Hepatocyte (in vitro differentiated cells): Measurements from ENCODE around the gene IL15. TPM values are rescaled to one million over a fixed set of nuclear protein-coding genes. Genes with fewer than 3 reads are reported as not detected.

Source experiments
- DNase-seq: peaks from one replicate; pipeline ENCODE4 v3.0.0-alpha.2; 2016; ENCODE audit warnings: low spot score
- H2AFZ ChIP-seq: fragments of 200-600 bp; sonication (generic); 2 replicates; pipeline ENCODE4 v1.6.0; 2016; ENCODE audit warnings: antibody characterized with exemption, mild to moderate bottlenecking
- H3K27ac ChIP-seq: fragments of 200-600 bp; sonication (generic); 2 replicates; pipeline ENCODE4 v1.5.1; 2016; ENCODE audit warnings: mild to moderate bottlenecking
- H3K27me3 ChIP-seq: fragments of 200-600 bp; sonication (generic); 2 replicates; pipeline ENCODE4 v1.6.1; 2016
- H3K36me3 ChIP-seq: fragments of 200-600 bp; sonication (generic); replicated peaks from 2 replicates; pipeline ENCODE4 v1.5.1; 2016; ENCODE audit warnings: low read depth; ENCODE audit not compliant: insufficient read depth
- H3K4me1 ChIP-seq: fragments of 200-600 bp; sonication (generic); 2 replicates; pipeline ENCODE4 v1.5.1; 2016; ENCODE audit warnings: mild to moderate bottlenecking, moderate library complexity; ENCODE audit not compliant: insufficient read depth
- H3K4me2 ChIP-seq: fragments of 200-600 bp; sonication (generic); 2 replicates; pipeline ENCODE4 v1.6.0; 2016
- H3K4me3 ChIP-seq: fragments of 200-600 bp; sonication (generic); 2 replicates; pipeline ENCODE4 v1.5.1; 2016; ENCODE audit warnings: mild to moderate bottlenecking
- H3K79me2 ChIP-seq: fragments of 200-600 bp; sonication (generic); 2 replicates; pipeline ENCODE4 v1.6.0; 2017; ENCODE audit warnings: mild to moderate bottlenecking
- H3K9me2 ChIP-seq: fragments of 200-600 bp; sonication (generic); replicated peaks from 2 replicates; pipeline ENCODE4 v1.6.0; 2017; ENCODE audit warnings: mild to moderate bottlenecking; ENCODE audit not compliant: insufficient read depth
- H3K9me3 ChIP-seq: fragments of 200-600 bp; sonication (generic); 2 replicates; pipeline ENCODE4 v1.5.1; 2016; ENCODE audit warnings: low read depth, mild to moderate bottlenecking
- H4K20me1 ChIP-seq: fragments of 200-600 bp; sonication (generic); 2 replicates; pipeline ENCODE4 v1.6.0; 2016; ENCODE audit warnings: mild to moderate bottlenecking; ENCODE audit not compliant: insufficient read depth, poor library complexity, severe bottlenecking
- EZH2 ChIP-seq: fragments of 200-600 bp; sonication (generic); IDR thresholded peaks from 2 replicates; pipeline ENCODE4 v1.6.1; 2016; ENCODE audit warnings: antibody characterized with exemption, mild to moderate bottlenecking, borderline replicate concordance
- EZH2phosphoT487 ChIP-seq: fragments of 200-600 bp; sonication (generic); IDR thresholded peaks from one replicate; pipeline ENCODE4 v1.6.1; 2018; ENCODE audit warnings: antibody characterized with exemption, mild to moderate bottlenecking, low read depth, moderate library complexity; ENCODE audit not compliant: unreplicated experiment, severe bottlenecking
- WGBS: methylation state at CpG from one replicate; pipeline ENCODE4 v1.1.6; 2016; ENCODE audit warnings: low lambda C conversion rate; ENCODE audit errors: missing lambda C conversion rate; 5-methylcytosine and 5-hydroxymethylcytosine counted together
- polyA plus RNA-seq: library from polyadenylated mRNA; unstranded; fragments of >200 nt; fragmentation: Nextera tagmentation; extraction: Ambion mirVana; gene quantifications from 2 replicates; pipeline ENCODE4 v1.2.1, GENCODE V29; 2016
- total RNA-seq: library from RNA; depleted of rRNA; stranded (reverse); fragments of >200 nt; gene quantifications from 2 replicates; pipeline ENCODE4 v1.2.3, GENCODE V29; 2014
- TF ChIP-seq, protein P1 (sequence below): fragments of 200-600 bp; sonication (generic); IDR thresholded peaks from 2 replicates; pipeline ENCODE4 v1.5.1; 2016; ENCODE audit warnings: antibody characterized with exemption, mild to moderate bottlenecking; ENCODE audit not compliant: poor library complexity

IL15 gene, protein sequence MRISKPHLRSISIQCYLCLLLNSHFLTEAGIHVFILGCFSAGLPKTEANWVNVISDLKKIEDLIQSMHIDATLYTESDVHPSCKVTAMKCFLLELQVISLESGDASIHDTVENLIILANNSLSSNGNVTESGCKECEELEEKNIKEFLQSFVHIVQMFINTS
- total RNA-seq (2.8 and 5.0 TPM in 2 replicates), polyA plus RNA-seq (0.83 and 3.2 TPM in 2 replicates)

DNA sequence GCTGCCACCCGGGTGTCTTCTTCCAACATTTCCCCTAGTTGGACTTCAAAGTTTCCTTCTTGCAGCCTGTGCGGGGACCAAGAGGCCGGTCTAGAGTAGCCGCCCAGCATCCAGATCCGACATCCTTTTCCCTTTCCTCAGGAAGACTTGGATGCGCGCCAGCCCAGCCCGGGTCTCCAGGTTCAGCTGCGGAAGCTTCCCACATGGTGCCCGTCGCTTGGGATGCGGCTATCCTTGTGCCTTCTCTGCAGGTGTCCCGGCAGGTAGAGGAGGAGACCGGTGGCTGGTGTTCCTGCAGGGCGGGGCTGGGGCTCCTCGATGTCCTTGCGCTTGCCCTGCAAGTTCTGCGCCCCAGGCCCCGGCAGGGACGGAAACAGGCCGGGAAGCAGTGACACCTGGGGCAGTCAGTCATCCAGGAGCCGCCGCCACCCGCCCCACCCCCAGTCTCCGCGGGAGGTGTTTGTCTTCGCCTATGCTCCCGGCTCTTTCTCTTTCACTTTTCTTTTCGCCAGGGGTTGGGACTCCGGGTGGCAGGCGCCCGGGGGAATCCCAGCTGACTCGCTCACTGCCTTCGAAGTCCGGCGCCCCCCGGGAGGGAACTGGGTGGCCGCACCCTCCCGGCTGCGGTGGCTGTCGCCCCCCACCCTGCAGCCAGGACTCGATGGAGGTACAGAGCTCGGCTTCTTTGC, at the start of gene IL15:
IL15 (plus strand) TSS at position 502 of the 689 bp plus-strand sequence. CDS start 82,882 bp downstream, outside the sequence.
- H3K36me3 ChIP-seq: no peaks in the 10 kb centered on the region

DNA sequence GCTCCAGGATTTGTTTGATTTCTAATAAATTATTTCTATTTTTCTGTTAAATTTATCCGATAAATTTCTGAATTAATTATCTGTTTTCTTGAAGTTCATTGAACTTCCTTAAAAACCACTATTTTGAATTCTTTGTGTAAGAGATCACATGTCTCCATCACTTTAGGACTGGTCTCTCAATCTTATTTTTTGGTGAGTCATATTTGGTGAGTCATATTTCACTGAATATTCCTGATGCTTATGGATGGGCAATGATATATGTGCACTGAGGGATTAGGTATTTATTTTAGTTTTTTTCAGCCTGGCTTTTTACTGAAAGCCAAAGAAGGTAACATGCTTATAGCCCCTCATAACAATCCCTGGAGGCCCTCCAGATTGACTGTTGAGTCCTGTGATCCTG, 48.5 kb upstream of the IL15 start:
- Histone ChIP-seq H2AFZ (no peak overlapping the region), H3K27ac (no peak overlapping the region), H3K36me3 (no peaks in the 10 kb centered on the region), H3K9me2 (no peaks in the 10 kb centered on the region), H3K27me3 (no peaks in the 10 kb centered on the region), H3K79me2 (no peaks in the 10 kb centered on the region), H3K4me3 (no peak overlapping the region), H4K20me1 (no peaks in the 10 kb centered on the region), H3K4me1 (no peaks in the 10 kb centered on the region), H3K4me2 (no peak overlapping the region), H3K9me3 (no peaks in the 10 kb centered on the region)
- TF ChIP-seq EZH2phosphoT487: no peak
- TF ChIP-seq EZH2: no peak
- TF ChIP-seq, protein P1, sequence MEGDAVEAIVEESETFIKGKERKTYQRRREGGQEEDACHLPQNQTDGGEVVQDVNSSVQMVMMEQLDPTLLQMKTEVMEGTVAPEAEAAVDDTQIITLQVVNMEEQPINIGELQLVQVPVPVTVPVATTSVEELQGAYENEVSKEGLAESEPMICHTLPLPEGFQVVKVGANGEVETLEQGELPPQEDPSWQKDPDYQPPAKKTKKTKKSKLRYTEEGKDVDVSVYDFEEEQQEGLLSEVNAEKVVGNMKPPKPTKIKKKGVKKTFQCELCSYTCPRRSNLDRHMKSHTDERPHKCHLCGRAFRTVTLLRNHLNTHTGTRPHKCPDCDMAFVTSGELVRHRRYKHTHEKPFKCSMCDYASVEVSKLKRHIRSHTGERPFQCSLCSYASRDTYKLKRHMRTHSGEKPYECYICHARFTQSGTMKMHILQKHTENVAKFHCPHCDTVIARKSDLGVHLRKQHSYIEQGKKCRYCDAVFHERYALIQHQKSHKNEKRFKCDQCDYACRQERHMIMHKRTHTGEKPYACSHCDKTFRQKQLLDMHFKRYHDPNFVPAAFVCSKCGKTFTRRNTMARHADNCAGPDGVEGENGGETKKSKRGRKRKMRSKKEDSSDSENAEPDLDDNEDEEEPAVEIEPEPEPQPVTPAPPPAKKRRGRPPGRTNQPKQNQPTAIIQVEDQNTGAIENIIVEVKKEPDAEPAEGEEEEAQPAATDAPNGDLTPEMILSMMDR: no peak
- WGBS: 100% methylated on average over 1 of the region's 1 CpG
- DNase-seq: no peak

More for the DNA sequence above, at the start of gene IL15:
- TF ChIP-seq, protein P1: no peak
- DNase-seq: peak; percentile 74
- peak within 1 kb of the TSS; percentile 88 for H2AFZ ChIP-seq
- no peaks in the 10 kb centered on the region for H3K79me2 ChIP-seq
- peak within 1 kb of the TSS; percentile 73 for H3K4me3 ChIP-seq
- H3K4me2 ChIP-seq: peak within 1 kb of the TSS; percentile 90
- H3K9me3 ChIP-seq: no peaks in the 10 kb centered on the region
- peaks cover 12% of the 10 kb centered on the region for H3K27me3 ChIP-seq
- 3% methylated on average over 39 of the region's 43 CpGs for WGBS
- H3K27ac ChIP-seq: peak within 1 kb of the TSS; percentile 75
- no peaks in the 10 kb centered on the region for H3K4me1 ChIP-seq
- H3K9me2 ChIP-seq: no peaks in the 10 kb centered on the region
- H4K20me1 ChIP-seq: no peaks in the 10 kb centered on the region

DNA sequence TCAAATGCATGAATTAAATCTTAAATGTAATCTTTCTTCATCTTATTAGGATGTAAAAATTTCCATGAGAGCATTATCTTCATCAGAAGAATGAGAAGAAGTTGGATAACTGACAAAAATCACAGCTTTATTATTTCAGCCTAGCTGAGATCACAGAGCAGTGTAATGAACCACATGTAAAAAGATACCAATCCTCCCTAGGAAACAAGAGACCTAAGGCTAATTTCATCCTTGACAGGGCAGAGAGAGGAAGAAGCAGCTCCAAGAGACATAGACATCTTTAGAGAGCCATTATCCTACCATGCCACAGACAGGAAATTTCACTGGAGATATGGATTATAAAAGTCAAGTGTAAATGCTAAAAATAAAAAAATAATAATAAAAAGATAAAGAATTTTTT, 40.9 kb upstream of the IL15 start:
- no peaks in the 10 kb centered on the region for H4K20me1 ChIP-seq
- no peak overlapping the region for H2AFZ ChIP-seq
- no peak overlapping the region for H3K4me3 ChIP-seq
- no peak overlapping the region for H3K27ac ChIP-seq
- TF ChIP-seq EZH2phosphoT487 (no peak), EZH2 (no peak)
- TF ChIP-seq, protein P1: no peak
- no peaks in the 10 kb centered on the region for H3K36me3 ChIP-seq
- H3K9me2 ChIP-seq: no peaks in the 10 kb centered on the region
- DNase-seq: no peak
- no peaks in the 10 kb centered on the region for H3K79me2 ChIP-seq
- H3K4me1 ChIP-seq: no peaks in the 10 kb centered on the region
- H3K4me2 ChIP-seq: no peak overlapping the region
- H3K27me3 ChIP-seq: no peaks in the 10 kb centered on the region
- H3K9me3 ChIP-seq: no peaks in the 10 kb centered on the region
